VCaP (cell line): ENCODE data around the gene ATP8A1.

Experiments used
- H3K27ac ChIP-seq: fragments of 450-650 bp; 2 replicates; pipeline ENCODE4 v1.5.1; 2017
- CTCF ChIP-seq: fragments of 450-650 bp; conservative IDR thresholded peaks from 2 replicates; pipeline ENCODE4 v1.5.1; 2017; ENCODE audit warnings: mild to moderate bottlenecking, moderate library complexity

Gene ATP8A1

GRCh38 chr4:42588909-42589308, 68.0 kb downstream of the ATP8A1 start:
- TF ChIP-seq CTCF: no peak
- no peak overlapping the region for H3K27ac ChIP-seq

GRCh38 chr4:42586775-42587174, 70.1 kb downstream of the ATP8A1 start:
- no peak overlapping the region for H3K27ac ChIP-seq
- no peak for TF ChIP-seq CTCF

GRCh38 chr4:42579903-42580302, 77.0 kb downstream of the ATP8A1 start:
- TF ChIP-seq CTCF: no peak
- no peak overlapping the region for H3K27ac ChIP-seq

- TF ChIP-seq CTCF: no peak
These were observed 78.7 kb downstream of the ATP8A1 start for GRCh38 chr4:42578187-42578586.

GRCh38 chr4:42574870-42575430, 82.0 kb downstream of the ATP8A1 start:
- H3K27ac ChIP-seq: no peak overlapping the region
- TF ChIP-seq CTCF: no peak

More at GRCh38 chr4:42578187-42578586, 78.7 kb downstream of the ATP8A1 start:
- H3K27ac ChIP-seq: no peak overlapping the region

- TF ChIP-seq CTCF: no peak
- no peak overlapping the region for H3K27ac ChIP-seq
These were observed 83.7 kb downstream of the ATP8A1 start for GRCh38 chr4:42573249-42573648.

- H3K27ac ChIP-seq: peak overlapping the region; percentile 49
- no peak for TF ChIP-seq CTCF
These were observed 86.7 kb downstream of the ATP8A1 start for GRCh38 chr4:42570221-42570620.
